Measurements from ENCODE around the gene ALS2CL.

Gene ALS2CL

GRCh38 chr3:46629551-46630517 is 63.6 kb downstream of the ALS2CL start:
- DNase-seq, result peak; percentile 85

DNA sequence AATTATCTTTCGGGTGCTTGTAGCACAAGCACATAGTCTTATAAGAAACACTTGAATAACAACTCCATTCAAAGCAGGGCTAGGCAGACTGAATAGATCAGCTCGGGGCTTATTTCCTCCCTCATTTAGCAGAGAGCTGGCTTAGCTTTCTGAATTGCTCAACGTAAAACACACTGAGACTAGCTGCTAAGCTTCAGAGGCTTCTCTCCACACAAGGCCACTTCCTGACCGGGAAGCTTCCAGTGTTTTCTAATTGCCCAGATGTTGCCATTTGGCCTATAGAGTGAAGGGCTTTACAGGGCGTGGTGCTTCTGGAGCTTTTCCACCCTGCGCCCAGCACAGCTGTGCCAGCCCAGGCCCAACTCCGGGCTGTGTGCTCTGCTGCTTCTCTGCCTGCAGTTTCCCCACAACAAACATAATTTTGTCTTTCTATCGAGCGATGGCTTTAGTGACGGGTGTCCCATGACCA is 64.5 kb downstream of the ALS2CL start:
- DNase-seq, result peak; percentile 57

DNA sequence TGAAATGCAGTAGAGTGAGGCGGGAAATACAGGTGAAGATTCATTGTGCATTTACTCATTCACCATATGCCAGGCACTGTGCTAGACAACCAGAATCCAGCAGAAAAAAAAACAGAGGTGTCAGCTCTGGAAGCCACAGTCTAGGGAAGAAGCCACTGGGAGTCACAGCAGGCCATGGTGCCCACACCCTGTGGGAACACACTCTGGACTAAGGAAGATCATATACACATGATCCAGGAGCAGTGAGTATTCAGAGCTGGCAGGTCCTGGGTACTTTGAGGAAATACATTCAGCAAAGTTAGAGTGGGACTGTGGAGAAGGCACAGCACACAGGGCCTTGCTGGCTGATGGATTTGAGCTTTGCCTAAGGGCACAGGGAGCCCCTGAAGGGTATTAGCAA is 66.4 kb downstream of the ALS2CL start:
- DNase-seq, result no peak

DNA sequence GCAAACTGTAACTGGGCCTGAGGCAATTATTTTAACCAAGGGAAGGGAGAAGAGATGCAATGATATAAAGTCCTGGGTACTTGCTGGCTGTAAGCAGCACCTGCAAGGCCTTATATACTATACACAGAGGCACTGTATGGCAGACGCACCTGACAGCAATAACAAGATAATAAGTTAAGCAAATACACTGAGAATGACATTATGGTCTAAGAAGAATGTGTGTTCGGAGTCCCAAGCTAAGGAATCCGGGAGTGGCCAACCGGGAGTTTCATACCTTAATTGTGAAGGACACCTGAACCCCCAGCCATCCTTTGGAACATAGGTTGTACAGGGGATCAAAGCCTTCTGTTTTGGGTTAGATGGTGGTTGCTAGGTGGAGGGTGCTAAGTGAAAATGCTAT is 67.4 kb downstream of the ALS2CL start:
- DNase-seq, result no peak

GRCh38 chr3:46624975-46625490 is 68.4 kb downstream of the ALS2CL start:
- DNase-seq, result no peak

- DNase-seq, result no peak
Observed at GRCh38 chr3:46624533-46624932, 68.9 kb downstream of the ALS2CL start.

DNA sequence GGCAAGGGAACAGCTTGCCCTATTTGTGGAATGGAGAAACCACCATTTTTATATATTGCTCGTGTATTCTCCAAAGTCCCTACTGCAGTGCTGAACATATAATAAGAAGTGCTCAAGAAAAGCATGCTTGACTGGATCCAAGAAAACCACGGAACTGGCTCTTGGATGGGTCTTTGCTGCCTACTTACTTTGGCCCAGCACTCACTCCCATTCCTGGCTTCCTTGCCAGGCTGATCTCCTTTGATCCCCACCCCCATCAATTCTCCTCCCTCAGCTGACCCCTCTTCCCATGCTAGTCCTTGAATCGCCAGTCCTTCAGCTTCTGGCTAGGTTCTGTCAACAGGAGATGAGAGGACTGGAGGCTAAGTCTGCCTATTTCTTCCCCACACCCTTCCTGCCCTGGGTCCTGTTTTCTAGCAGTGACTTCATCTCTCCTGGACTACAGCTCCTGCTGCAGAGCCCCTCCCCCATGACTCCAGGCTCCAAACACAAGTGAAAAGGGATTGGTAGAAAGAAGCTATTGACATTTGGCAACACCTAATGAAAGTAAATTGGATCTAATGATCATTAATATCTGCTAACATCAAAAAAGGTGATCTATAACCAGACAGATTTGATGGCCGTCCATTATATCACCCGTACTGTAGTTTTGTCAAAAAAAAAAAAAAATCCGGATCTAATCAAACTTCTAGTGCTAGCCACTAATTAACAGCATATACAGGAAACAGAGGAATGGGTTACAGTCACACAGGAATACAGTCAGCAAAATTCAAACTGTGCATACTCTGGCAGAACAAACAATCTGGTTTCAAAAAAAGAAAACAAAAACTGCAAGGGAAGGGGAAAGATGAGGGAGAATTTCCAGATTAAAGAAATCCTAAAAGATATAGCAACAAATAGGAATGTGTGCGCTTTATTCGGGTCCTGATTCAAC is 73.4 kb downstream of the ALS2CL start:
- DNase-seq, result no peak
